Fibroblast of the aortic adventitia (primary cell): ENCODE measurements around the gene THRB. TPM values are rescaled to one million over a fixed set of nuclear protein-coding genes. Genes with fewer than 3 reads are reported as not detected.
"Not testable (repeated sequence)": the region's sequence is repeated elsewhere in the genome, so short reads cannot be mapped to it uniquely, and the experiment has no call there.

Experiments
- DNase-seq: peaks from one replicate; pipeline ENCODE4 v3.0.0-alpha.2; 2010; ENCODE audit warnings: low read depth
- H3K4me3 ChIP-seq: 2 replicates; pipeline ENCODE4 v1.5.1; 2011; ENCODE audit warnings: low read depth, mild to moderate bottlenecking, control low read depth, low read length, moderate library complexity
- total RNA-seq: library from RNA; depleted of rRNA; stranded (reverse); fragments of >200 nt; gene quantifications from 2 replicates; pipeline ENCODE4 v1.2.3, GENCODE V29; 2012; ENCODE audit warnings: low replicate concordance
- TF ChIP-seq, protein P1 (sequence below): IDR thresholded peaks from 2 replicates; pipeline ENCODE4 v1.5.1; 2011; ENCODE audit warnings: mild to moderate bottlenecking, low read length, control low read depth, inconsistent platforms; ENCODE audit not compliant: insufficient read depth

Gene THRB
- total RNA-seq, 1 donor, result 4.7 TPM

DNA sequence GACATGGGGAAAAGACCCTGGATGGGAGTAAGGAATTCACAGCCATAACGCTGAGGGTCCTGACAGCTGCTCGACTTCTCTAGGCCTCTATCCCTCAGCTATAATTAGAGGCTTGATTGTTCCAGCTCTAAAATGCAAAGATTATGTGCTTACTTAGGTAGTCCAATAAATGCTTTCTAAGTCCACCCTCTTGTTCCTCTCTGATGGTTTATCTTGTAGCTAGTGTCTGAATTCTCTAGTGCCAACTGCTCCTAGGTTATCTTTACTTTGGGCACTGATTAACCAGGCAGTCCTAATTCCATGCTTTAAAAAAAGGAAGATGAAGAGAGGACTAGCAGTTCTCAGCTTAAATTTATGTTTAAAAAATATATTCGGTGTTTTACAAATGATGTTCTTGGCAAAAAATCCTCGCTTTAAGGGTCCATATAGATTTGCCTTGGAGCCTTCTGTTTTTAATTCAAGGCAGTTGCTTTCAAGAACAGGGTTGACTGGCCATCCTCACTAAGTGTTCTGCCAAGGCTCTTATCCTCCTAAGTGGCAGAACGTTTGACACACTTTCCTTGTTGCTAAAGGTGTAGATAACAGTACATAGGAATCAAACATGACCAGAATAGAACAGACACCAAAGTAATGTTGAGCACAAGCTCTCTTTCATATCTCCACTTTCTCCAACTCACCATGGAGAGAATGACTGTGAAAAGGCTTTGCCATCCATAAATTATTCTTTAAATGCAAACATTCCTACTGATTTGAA, 60.6 kb downstream of the THRB start:
- TF ChIP-seq, protein P1, sequence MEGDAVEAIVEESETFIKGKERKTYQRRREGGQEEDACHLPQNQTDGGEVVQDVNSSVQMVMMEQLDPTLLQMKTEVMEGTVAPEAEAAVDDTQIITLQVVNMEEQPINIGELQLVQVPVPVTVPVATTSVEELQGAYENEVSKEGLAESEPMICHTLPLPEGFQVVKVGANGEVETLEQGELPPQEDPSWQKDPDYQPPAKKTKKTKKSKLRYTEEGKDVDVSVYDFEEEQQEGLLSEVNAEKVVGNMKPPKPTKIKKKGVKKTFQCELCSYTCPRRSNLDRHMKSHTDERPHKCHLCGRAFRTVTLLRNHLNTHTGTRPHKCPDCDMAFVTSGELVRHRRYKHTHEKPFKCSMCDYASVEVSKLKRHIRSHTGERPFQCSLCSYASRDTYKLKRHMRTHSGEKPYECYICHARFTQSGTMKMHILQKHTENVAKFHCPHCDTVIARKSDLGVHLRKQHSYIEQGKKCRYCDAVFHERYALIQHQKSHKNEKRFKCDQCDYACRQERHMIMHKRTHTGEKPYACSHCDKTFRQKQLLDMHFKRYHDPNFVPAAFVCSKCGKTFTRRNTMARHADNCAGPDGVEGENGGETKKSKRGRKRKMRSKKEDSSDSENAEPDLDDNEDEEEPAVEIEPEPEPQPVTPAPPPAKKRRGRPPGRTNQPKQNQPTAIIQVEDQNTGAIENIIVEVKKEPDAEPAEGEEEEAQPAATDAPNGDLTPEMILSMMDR, result no peak
- H3K4me3 ChIP-seq, result no peak overlapping the region

GRCh38 chr3:24432989-24433388, 61.7 kb downstream of the THRB start:
- DNase-seq, result no peak
- H3K4me3 ChIP-seq, result no peak overlapping the region
- TF ChIP-seq, protein P1, result no peak

More for the DNA sequence above, 60.6 kb downstream of the THRB start:
- DNase-seq, result no peak

- DNase-seq, result no peak
- TF ChIP-seq, protein P1, result no peak
- no peak overlapping the region for H3K4me3 ChIP-seq
Observed at GRCh38 chr3:24428481-24428880, 66.2 kb downstream of the THRB start.

GRCh38 chr3:24426896-24427295, 67.8 kb downstream of the THRB start:
- TF ChIP-seq, protein P1, result no peak
- H3K4me3 ChIP-seq, result no peak overlapping the region
- DNase-seq, result no peak

DNA sequence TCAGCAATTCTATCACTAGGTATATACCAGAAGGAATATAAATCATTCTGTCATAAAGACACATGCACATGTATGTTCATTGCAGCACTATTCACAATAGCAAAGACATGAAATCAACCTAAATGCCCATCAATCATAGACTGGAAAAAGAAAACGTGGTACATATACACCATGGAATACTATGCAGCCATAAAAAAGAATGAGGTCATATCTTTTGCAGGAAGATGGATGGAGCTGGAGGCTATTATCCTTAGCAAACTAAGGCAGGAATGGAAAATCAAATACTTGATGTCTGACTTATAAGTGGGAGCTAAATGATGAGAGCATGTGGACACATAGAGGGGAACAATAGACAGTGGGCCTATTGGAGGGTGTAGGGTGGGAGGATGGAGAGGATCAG, 73.8 kb downstream of the THRB start:
- not testable (repeated sequence) for H3K4me3 ChIP-seq, DNase-seq

GRCh38 chr3:24420224-24420623, 74.4 kb downstream of the THRB start:
- no peak for DNase-seq
- TF ChIP-seq, protein P1, result no peak
- no peak overlapping the region for H3K4me3 ChIP-seq

- no peak overlapping the region for H3K4me3 ChIP-seq
- no peak for DNase-seq
- TF ChIP-seq, protein P1, result no peak
Observed at GRCh38 chr3:24419067-24419791, 75.4 kb downstream of the THRB start.
